HG03565 (cell line): ENCODE results near the gene PPRC1.

ENCODE experiments used
- ATAC-seq: cut with Tn5 transposase; IDR thresholded peaks from one replicate; pipeline ENCODE4 v1.9.1; 2021; ENCODE audit warnings: mild to moderate bottlenecking, moderate library complexity; ENCODE audit not compliant: unreplicated experiment

The PPRC1 gene

GRCh38 chr10:102132563-102133372 lies at the start of gene PPRC1:
TSS of gene PPRC1 (plus strand) at chr10:102133040. CDS start at chr10:102133069, 29 bp downstream.
- ATAC-seq = peak; percentile 94

- ATAC-seq = no peak
Observed at GRCh38 chr10:102083541-102083940, 49.3 kb upstream of the PPRC1 start.

- ATAC-seq = no peak
Observed at GRCh38 chr10:102085336-102085735, 47.5 kb upstream of the PPRC1 start.

GRCh38 chr10:102086196-102086595 lies 46.6 kb upstream of the PPRC1 start:
- ATAC-seq = no peak

GRCh38 chr10:102090772-102091171 lies 42.1 kb upstream of the PPRC1 start:
- ATAC-seq = no peak

GRCh38 chr10:102096449-102096848 lies 36.4 kb upstream of the PPRC1 start:
- ATAC-seq = no peak

GRCh38 chr10:102101152-102101551 lies 31.7 kb upstream of the PPRC1 start:
- no peak for ATAC-seq

- ATAC-seq = no peak
Observed at GRCh38 chr10:102102421-102102820, 30.4 kb upstream of the PPRC1 start.

GRCh38 chr10:102106998-102107397 lies 25.8 kb upstream of the PPRC1 start:
- no peak for ATAC-seq

GRCh38 chr10:102109166-102110116 lies 23.4 kb upstream of the PPRC1 start:
- no peak for ATAC-seq

- no peak for ATAC-seq
Observed at GRCh38 chr10:102111276-102111675, 21.6 kb upstream of the PPRC1 start.

GRCh38 chr10:102112210-102112817 lies 20.5 kb upstream of the PPRC1 start:
- ATAC-seq = no peak

GRCh38 chr10:102113261-102113955 lies 19.4 kb upstream of the PPRC1 start:
- ATAC-seq = no peak

- ATAC-seq = no peak
Observed at GRCh38 chr10:102113956-102114857, 18.6 kb upstream of the PPRC1 start.

- ATAC-seq = peak; percentile 44
Observed at GRCh38 chr10:102114861-102115618, 17.8 kb upstream of the PPRC1 start.

- no peak for ATAC-seq
Observed at GRCh38 chr10:102115775-102116174, 17.1 kb upstream of the PPRC1 start.

GRCh38 chr10:102116656-102117055 lies 16.2 kb upstream of the PPRC1 start:
- no peak for ATAC-seq

GRCh38 chr10:102117391-102118159 lies 15.3 kb upstream of the PPRC1 start:
- ATAC-seq = no peak
